ENCODE measurements around the gene RNF103.
"Not testable (repeated sequence)": the region's sequence is repeated elsewhere in the genome, so short reads cannot be mapped to it uniquely, and the experiment has no call there.

RNF103 gene

GRCh38 chr2:86593266-86593665, 30.4 kb downstream of the RNF103 start:
- H3K27ac ChIP-seq: no peak overlapping the region
- no peak for TF ChIP-seq CTCF (IDR thresholded peaks at IDR 0.05)
- TF ChIP-seq ZFX (IDR thresholded peaks at IDR 0.05; ENCODE audit: borderline replicate concordance): no peak

- H3K27ac ChIP-seq: no peak overlapping the region
- TF ChIP-seq ZFX (IDR thresholded peaks at IDR 0.05; ENCODE audit: borderline replicate concordance) (no peak), CTCF (IDR thresholded peaks at IDR 0.05) (no peak)
Measured at GRCh38 chr2:86592547-86593230, 31.0 kb downstream of the RNF103 start.

- not testable (repeated sequence) for H3K27ac ChIP-seq
Measured at GRCh38 chr2:86589701-86590100, 34.0 kb downstream of the RNF103 start.

- TF ChIP-seq ZFX (IDR thresholded peaks at IDR 0.05; ENCODE audit: borderline replicate concordance) (no peak), CTCF (IDR thresholded peaks at IDR 0.05) (no peak)
- H3K27ac ChIP-seq: no peak overlapping the region
Measured at GRCh38 chr2:86584151-86584913, 39.3 kb downstream of the RNF103 start.

GRCh38 chr2:86580560-86580959, 43.1 kb downstream of the RNF103 start:
- no peak for TF ChIP-seq ZFX (IDR thresholded peaks at IDR 0.05; ENCODE audit: borderline replicate concordance)
- TF ChIP-seq CTCF (IDR thresholded peaks at IDR 0.05): no peak

GRCh38 chr2:86577817-86578456, 45.7 kb downstream of the RNF103 start:
- no peak overlapping the region for H3K27ac ChIP-seq
- TF ChIP-seq CTCF (IDR thresholded peaks at IDR 0.05): no peak
- TF ChIP-seq ZFX (IDR thresholded peaks at IDR 0.05; ENCODE audit: borderline replicate concordance): no peak

More at GRCh38 chr2:86580560-86580959, 43.1 kb downstream of the RNF103 start:
- no peak overlapping the region for H3K27ac ChIP-seq

GRCh38 chr2:86570059-86570458, 53.6 kb downstream of the RNF103 start:
- TF ChIP-seq CTCF (IDR thresholded peaks at IDR 0.05): no peak
- no peak for TF ChIP-seq ZFX (IDR thresholded peaks at IDR 0.05; ENCODE audit: borderline replicate concordance)
- no peak overlapping the region for H3K27ac ChIP-seq
